Measurements from ENCODE around the gene NECAB2.

- TF ChIP-seq, protein P1, sequence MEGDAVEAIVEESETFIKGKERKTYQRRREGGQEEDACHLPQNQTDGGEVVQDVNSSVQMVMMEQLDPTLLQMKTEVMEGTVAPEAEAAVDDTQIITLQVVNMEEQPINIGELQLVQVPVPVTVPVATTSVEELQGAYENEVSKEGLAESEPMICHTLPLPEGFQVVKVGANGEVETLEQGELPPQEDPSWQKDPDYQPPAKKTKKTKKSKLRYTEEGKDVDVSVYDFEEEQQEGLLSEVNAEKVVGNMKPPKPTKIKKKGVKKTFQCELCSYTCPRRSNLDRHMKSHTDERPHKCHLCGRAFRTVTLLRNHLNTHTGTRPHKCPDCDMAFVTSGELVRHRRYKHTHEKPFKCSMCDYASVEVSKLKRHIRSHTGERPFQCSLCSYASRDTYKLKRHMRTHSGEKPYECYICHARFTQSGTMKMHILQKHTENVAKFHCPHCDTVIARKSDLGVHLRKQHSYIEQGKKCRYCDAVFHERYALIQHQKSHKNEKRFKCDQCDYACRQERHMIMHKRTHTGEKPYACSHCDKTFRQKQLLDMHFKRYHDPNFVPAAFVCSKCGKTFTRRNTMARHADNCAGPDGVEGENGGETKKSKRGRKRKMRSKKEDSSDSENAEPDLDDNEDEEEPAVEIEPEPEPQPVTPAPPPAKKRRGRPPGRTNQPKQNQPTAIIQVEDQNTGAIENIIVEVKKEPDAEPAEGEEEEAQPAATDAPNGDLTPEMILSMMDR (IDR thresholded peaks at IDR 0.05): no peak
- TF ChIP-seq POLR2A (IDR thresholded peaks at IDR 0.05) (no peak), POLR2AphosphoS5 (IDR thresholded peaks at IDR 0.05) (no peak)
These were observed 77.2 kb downstream of the NECAB2 start for GRCh38 chr16:84045001-84045817.
